GM18502 (cell line): Measurements from ENCODE around the gene TSPAN9.

Source experiments
- ATAC-seq: cut with Tn5 transposase; IDR thresholded peaks from one replicate; pipeline ENCODE4 v1.9.1; 2021; ENCODE audit warnings: mild to moderate bottlenecking; ENCODE audit not compliant: unreplicated experiment, poor library complexity

TSPAN9 gene

GRCh38 chr12:3216726-3217682 lies 139.8 kb downstream of the TSPAN9 start:
- no peak for ATAC-seq

- ATAC-seq = no peak
Observed at GRCh38 chr12:3217683-3218079, 140.5 kb downstream of the TSPAN9 start.

- ATAC-seq = no peak
Observed at GRCh38 chr12:3218228-3219171, 141.3 kb downstream of the TSPAN9 start.

- no peak for ATAC-seq
Observed at GRCh38 chr12:3219233-3219632, 142.1 kb downstream of the TSPAN9 start.

GRCh38 chr12:3220382-3221321 lies 143.5 kb downstream of the TSPAN9 start:
- ATAC-seq = no peak

GRCh38 chr12:3222306-3222705 lies 145.1 kb downstream of the TSPAN9 start:
- ATAC-seq = no peak

- ATAC-seq = no peak
Observed at GRCh38 chr12:3222979-3223378, 145.8 kb downstream of the TSPAN9 start.

GRCh38 chr12:3223601-3224529 lies 146.7 kb downstream of the TSPAN9 start:
- no peak for ATAC-seq

GRCh38 chr12:3224530-3224903 lies 147.3 kb downstream of the TSPAN9 start:
- ATAC-seq = no peak

GRCh38 chr12:3225154-3225795 lies 148.1 kb downstream of the TSPAN9 start:
- ATAC-seq = no peak

GRCh38 chr12:3225796-3226180 lies 148.6 kb downstream of the TSPAN9 start:
- no peak for ATAC-seq

GRCh38 chr12:3226264-3226663 lies 149.1 kb downstream of the TSPAN9 start:
- no peak for ATAC-seq

GRCh38 chr12:3227076-3227975 lies 150.1 kb downstream of the TSPAN9 start:
- no peak for ATAC-seq

- ATAC-seq = no peak
Observed at GRCh38 chr12:3228552-3228951, 151.4 kb downstream of the TSPAN9 start.

GRCh38 chr12:3229577-3229976 lies 152.4 kb downstream of the TSPAN9 start:
- no peak for ATAC-seq

- ATAC-seq = no peak
Observed at GRCh38 chr12:3230758-3231375, 153.7 kb downstream of the TSPAN9 start.

GRCh38 chr12:3231399-3231876 lies 154.3 kb downstream of the TSPAN9 start:
- no peak for ATAC-seq
